HG03045 (cell line): ENCODE measurements around the gene MATK.
"Not testable (repeated sequence)": the region's sequence is repeated elsewhere in the genome, so short reads cannot be mapped to it uniquely, and the experiment has no call there.

Source experiments
- ATAC-seq: cut with Tn5 transposase; IDR thresholded peaks from one replicate; pipeline ENCODE4 v1.9.1; 2021; ENCODE audit warnings: mild to moderate bottlenecking, moderate library complexity; ENCODE audit not compliant: unreplicated experiment

MATK gene

DNA sequence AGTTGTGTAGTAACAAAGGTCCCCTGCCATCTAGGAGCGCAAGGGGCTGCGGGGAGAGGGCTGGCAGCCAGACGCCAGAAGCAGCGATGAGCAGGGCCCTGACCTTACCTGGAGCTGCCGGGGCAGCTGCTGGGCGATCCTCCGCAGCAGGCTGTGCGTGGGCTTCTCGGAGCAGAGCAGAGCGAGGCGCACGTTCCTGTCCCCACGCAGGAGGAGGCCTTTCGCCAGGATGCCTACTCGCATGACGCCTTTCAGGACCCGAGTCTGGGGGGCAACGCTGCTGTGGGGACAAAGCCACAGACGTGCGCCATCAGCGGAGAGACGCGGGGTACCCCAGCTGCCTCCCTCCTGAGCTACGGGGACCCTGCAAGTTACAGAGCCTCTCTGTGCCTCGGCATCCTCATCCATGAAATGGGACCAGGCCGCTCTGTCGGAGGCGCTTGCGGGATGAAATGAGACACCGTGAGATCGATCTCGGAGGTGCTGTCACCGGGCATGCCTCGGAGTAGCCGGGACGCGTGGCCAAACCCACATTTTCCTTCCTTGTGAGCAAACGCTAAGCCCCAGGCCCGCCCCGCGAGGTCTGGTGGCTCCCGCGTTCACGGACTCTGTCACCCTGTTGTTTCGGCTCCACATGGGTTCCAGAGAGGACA, 30.5 kb upstream of the MATK start:
- ATAC-seq: no peak

DNA sequence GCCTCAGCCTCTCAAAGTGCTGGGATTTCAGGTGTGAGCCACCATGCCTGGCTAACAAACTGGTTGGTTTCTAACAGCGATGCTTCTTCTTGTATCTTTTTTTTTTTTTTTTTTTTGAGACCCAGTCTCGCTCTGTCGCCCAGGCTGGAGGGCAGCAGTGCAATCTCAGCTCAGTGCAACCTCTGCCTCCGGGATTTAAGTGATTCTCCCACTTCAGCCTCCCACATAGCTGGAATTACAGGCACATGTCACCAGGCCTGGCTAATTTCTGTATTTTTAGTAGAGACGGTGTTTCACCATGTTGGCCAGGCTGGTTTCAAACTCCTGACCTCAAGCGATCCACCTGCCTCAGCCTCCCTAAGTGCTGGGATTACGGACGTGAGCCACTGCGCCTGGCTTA, 30.0 kb upstream of the MATK start:
- not testable (repeated sequence) for ATAC-seq

DNA sequence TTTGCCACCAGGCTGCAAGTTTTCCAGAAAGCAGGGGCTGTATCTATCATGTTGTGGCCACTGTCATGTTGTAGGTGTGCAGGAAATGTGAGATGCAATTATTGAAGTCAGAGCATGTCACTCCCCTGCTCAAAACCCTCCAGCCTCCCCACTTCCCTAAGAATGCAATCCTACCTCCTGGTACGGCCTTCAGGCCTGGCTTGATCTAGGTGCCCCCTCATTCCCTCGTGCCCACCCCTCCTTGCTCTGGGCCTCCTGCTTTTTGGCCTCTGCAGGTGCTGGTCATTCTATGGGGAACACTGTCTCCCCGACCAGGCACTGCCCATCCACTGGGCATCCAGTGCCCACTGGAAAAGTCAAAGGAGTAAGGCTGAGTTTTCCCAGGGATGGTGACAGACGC, 28.5 kb upstream of the MATK start:
- no peak for ATAC-seq

DNA sequence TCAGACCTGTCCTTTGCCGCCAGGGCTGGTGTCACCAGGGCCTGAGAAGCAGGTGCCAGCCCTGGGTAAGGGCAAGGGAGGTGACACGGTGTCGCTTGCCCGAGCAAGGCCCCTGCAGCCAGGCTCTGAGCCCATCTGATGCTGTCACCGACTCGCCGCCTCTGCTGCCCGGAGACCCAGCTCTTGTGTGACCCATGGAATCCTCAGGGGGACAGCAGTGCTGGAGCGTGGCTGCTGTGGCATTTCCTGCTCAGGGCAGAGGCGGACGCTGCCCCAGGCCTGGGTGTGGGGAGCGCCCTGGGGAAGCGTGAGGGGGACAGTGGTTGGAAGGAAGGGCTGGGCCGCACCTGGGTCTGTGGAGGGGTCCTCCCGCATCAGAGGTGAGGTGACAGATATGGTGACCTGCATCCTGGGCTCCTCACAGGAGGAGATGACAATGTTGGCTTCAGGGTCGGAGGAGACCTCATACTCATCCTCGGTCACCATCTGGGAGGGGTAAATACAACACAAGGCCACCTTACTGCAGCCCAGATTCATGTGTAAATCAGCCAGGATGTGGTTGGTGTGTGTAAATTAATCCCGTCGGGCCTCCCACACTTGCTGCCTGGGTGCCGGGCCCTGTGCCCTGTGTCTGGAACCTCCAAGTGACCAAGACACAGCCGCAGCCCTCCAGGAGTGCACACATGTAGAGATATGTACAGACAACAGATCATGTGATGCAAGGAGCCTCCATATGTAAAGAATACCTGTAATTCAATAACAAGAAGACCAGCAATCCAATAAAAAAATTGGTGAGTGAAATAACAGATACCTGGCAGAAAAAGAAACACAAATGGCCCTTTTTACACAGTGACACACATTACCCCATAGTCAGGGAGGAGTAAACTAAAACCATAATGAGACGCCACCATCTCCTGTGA, 27.6 kb upstream of the MATK start:
- no peak for ATAC-seq

DNA sequence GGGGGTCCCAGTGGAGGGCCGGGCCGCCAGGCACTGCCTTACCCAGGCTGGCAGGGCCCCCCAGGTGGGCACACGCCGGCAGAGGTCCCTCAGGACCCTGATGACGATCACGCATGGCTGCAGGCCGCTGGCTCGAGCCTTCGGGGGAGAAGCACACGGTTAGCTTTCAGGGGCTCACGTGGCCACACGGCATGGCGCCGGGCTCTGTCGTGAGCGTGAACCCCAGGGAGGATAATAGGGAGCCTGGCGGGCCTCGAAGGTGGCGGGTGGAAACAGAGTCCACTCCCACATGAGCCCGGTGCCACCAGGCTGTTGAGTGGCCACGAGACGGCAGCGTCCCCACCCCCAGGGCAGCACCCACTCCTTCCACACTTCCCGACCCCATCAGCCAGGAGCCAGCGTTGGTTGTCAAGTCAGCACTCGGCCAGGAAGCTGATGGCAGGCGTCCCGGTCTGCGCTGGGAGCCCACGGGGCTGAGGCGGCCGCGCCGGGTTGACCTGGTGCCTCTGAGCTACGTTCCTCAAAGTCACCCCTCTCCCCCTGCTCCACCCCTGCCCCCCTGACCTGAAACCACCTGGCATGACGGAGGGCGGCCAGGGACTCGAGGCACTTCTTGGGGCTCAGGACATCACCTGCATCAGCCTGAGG, 24.7 kb upstream of the MATK start:
- no peak for ATAC-seq

DNA sequence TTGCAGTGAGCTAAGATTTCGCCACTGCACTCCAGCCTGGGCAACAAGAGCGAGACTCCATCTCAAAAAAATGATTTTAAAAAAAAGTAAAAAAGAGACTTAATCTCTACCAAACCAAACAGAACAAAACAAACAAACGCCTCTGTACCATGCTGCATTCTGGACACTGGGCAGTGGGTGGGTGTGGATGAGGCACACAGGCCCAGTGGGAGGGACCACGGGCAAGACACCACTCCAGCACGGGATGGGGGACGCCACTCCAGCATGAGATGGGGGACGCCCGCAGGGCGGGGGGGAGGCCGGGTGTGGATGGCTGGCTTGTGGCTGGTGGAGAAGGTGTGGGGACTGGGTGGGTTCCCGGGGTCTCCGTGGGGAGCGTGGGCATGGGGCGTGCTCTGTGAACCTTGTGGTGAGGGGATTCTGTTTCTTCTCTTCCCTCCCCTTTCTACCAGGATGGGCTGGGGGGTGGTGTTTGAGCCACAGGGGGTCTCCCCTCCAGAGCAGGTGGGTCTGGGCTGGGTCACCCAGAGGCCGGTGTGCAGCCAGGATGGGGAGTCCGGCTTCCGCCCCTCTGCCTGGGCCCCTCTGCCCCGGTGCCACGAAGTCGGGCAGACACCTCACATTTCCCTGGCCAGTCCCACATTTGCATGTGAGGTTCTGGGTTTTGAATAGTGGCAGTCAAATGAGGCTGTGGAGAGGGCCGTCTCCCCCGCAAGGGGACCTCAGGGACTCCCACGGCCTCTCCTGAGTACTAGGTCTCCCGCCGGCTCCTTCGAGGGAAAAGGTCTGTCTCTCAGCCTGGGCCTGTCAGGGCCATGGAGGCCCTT, 23.9 kb upstream of the MATK start:
- ATAC-seq: no peak

DNA sequence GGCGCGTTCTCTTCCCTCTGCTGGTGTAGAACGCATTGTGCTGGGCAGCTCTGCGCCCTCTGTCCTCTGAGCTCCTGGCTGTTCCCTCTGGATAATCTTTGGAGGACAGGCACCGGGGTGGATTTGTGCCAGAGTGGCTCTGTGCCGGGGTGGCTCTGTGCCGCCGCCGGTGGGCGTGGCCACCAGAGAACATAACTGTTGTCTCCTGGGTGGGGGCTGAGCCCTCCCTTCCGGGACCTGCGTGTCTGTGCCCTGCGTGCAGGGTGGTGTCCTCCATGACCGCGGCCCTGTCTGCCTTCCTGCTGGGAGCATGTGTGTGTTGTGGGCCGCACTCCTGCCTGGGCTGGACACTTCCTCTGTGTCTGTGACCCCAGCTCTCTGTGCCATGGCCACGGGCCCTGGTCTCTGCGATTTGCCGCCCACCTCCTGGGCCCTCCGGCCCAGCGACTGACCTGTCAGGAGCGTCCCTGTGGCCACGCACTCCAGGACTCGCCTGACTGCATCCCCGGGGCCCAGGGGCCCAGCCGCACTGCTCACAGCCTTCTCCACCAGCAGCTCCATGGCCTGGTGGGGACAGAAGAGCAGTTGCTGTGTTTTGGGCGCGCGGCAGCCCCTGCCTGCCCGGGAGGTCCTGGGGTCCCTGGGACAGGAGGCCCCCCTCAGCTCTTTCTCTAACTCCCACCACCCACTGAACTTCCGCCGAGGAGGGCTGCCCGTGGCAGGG, 22.4 kb upstream of the MATK start:
- no peak for ATAC-seq

DNA sequence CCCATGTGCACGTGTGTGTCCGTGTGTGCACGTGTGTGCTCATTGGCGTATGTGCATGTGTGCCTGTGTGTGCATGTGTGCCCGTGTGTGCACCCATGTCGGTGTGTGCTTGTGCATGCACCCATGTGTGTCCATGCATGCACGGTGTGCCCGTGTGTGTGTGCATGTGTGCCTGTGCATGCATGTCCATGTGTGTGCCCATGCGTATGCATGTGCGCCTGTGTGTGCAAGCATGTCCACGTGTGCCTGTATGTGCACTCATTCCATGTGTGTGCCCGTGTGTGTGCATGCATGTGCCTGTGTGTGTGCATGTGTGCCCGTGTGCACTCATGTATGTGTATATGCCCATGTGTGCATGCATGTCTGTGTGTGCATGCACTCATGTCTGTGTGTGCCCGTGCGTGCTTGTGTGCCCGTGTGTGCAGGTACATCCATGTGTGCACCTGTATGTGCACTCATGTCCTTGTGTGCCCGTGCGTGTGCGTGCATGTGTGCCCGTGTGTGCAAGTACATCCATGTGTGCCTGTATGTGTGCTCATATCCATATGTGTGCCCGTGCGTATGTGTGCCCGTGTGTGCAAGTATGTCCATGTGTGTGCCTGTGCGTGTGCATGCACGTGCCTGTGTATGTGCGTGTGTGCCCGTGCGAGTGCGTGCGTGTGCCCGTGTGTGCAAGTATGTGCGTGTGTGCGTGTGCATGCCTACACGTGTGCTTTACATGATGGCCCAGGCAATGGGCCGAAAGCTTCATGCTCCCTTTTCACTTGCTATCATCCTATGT, 21.6 kb upstream of the MATK start:
- no peak for ATAC-seq

DNA sequence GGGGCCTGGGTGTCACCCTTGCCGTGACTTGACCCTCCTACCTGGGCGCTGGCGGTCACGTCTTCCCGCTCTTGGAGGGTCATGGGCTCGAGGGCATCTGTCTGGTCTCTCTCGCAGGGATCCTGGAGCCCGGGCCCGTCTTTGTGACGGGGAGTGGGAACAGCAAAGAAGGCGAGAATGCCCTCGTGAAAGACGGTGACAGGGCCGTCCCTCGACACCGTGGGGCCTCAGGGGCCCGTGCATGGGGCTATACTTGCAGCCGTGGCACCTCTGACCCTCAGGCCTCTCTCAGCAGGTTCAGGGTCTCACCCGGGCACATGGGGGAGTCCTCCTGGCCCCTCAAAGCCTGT, 20.9 kb upstream of the MATK start:
- no peak for ATAC-seq

DNA sequence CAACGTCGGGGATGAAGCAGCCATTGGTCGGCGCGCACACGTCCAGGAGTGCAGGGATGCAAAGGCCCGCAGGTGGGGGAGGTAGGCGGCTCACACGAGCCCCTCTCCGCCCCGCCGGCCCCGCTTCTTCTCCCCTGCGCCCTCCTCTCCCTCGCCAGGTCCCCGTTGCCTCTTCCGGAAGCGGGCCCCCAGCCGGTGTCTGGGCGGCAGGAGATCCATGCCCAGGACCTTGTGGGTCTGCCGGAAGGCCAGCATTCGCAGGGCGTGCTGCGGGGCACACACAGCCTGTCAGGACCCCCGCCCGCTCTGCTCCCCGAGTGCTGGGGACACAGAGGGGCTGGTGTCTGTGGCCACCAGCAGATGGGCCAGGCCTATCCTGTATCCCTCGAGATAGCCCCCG, 19.7 kb upstream of the MATK start:
- no peak for ATAC-seq

DNA sequence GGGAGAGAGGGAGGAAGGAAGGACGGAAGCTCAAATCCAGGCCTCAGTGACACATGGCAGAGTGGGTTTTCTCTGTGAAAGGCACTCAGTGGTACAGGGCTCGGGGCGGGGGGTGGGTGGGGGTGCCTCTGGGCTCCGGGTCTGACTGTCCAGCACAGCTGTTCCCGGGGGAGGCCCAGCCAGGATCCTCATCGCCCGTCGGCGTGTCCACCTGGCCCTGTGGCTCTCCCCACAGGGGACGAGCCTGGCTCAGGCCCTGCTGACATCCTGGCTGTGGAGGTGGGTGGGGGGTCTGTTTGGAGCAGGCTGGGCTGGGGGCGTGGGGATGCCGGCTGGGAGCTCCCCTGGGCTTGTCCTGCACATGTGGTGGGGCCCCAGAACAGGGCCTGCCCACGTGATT, 18.2 kb upstream of the MATK start:
- no peak for ATAC-seq

DNA sequence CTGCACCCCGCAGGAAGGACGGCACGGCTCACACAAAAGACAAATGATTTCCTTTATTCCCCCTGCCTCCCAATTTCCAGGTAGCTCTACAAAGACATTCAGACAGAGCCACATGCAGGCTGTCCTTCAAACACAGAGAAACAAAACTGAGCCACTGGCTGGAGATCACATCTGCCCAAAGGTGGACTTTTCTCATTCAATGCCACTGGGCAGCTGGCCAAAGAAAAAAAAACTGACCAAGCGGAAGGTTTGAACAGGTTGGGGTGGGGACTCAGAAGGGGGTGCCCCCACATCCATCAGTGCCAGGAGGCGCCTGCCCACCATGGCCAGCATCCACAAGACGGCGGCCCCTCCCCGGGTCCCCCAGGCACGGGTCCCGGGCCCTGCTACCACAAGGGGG, 17.8 kb upstream of the MATK start:
- ATAC-seq: no peak

DNA sequence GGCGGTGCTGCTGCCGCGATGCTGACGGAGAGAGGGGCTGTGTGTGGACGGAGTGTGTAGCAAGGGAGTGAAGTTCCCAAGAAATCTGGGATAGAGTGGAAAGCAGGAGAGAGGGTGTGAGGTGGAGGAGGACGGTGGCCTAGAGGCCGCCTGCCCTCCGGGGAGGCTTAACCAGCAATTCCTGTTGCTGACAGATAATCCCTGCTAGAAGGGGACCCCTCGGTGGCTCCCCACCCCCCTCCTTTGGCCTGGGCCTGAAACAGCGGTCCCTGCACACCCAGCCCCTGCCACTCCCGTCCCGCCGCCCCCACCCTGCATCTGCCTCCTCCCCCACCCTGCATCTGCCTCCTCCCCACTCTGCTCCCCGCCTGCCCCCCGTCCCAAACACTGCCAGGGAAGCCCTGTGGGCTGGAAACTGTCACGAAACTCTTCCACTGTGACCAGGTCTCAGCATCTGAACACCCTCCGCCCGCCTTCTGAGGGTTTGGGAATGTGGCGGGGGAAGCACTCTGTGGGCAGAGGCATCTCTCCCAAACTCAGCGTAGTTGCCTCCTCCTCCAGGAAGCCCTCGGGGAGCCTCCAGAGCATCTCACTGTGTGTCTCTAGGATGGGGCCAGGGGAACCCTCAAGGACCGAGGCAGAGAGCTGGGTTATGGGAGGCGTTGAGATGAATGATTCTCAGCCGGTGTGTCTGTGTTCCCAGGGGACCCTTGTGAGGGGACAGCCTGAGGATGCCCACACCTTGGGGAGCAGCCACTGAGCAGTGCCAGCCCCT, 17.1 kb upstream of the MATK start:
- ATAC-seq: no peak

DNA sequence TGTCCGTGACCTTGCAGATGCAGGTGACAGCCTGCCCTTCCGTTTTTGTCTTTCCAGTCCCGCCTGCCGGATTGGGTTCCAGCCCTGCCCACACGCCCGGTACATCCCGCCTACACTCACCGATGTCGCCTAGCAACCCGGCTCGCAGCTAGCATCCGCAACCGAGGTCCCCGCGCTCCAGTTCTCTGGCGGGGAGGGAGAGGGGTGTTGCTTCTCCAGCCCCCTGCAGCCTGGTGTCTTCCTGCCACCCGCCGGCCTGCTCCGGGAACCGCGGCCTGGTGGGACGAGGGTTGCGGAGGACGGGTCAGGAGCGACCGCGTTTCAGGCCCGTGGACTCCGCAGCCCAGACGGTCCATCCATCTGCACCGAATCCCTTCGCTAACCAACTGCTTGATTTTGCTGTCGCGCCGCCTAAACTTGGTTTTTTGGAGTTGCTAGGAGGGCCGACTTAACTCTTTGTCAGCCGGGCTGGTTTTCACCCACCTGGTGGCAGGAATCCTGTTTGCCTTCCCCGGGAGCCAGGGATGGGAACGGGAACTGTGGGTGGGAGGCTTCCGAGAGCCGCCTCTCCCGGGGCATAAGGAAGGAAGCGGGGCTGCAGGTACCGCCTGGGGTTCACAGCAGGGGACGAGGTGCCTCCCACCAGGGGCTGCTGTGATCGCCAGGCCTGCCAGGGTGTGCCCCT, 15.4 kb upstream of the MATK start:
- ATAC-seq: no peak

DNA sequence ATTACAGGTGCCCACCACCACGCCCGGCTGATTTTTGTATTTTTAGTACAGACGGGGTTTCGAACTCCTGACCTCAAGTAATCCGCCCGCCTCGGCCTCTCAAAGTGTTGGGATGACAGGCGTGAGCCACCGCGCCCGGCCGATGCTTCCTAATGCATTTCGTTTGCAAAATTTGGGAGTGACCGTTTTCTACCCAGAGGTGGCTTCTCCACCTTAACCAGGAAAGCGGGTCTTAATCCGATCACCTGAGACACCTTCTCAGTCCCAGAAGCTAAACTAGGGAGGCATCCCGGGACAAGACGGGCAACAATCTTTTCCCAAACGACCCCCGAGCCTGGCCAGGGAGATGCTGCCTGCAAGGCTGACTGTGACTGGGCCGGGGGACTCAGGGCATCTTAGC, 14.8 kb upstream of the MATK start:
- ATAC-seq: no peak

DNA sequence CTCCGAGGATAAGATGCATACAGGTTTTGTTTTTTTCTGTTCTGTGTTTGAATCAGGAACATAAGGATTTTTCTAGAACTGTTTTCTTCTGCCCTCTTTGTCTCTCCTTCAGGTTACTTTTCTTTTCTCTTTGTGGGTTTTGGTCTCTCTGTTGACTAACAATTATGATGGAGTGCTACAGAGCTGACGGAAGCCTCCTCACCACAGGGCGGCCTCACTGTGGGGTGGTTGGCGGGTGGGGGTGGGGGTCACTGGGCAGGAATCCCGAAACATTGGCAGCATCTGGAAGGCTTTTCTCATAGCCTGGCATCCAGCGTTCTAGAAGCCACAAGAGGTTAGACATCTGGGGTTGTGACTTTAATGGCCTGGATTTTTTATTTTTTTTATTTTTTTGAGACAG, 12.0 kb upstream of the MATK start:
- no peak for ATAC-seq

DNA sequence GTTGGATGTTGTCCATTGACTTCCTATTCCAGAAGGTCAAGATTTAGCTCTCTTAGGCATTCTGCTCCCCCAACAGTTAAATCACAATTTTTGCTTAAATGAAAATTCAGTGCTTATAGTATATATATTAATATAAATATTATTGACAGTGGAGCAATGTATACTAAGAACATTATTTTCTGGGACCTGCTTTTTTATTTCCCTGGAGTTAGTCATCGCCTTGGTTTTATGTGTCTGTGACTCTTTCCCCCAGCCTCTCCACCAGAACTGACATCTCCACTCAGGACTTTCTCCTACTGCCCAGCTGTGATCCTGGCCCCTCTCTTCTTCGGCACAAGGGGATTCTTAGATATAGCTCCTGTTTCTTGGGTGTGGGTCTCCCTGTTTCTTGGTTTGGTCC, 10.2 kb upstream of the MATK start:
- ATAC-seq: no peak

DNA sequence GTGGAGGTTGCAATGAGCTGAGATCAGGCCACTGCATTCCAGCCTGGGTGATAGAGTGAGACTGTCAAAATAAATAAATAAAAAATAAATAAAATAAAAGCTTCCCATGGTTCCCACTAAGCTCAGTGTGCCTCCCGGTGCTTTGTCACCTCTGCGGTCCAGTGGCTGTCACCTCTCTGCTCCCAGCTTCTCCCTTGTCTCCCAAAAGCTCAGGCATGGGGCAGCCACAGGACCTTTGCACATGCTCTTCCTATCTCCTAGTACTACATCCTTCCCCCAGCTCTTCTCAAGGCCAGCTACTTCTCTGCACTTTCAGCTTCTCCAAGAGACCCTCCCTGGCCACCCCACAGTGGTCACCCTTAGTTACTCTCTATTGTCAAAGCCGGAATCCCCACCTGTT, 7.6 kb upstream of the MATK start:
- ATAC-seq: no peak

DNA sequence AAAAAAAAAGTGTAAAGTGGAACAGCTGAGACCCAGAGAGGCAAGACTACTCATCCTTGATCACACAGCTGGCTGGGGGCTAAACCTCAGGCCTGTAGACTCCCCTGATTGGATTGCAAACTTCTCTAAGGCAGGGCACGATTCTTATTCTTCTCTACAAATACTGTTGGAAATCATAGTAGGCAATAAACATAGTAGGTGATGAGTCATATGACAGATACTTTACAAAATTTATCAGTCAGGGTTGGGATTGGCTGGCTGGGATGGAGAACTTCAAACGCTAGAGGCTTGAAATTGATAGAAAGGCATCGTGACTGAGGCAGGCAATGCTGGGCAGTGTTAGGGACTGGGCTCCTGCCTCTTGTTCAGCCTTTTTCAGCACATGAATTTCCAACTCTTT, 5.9 kb upstream of the MATK start:
- no peak for ATAC-seq
